HepG2 (cell line): Measurements from ENCODE around the gene TMEM121.

Experiments
- EP300 ChIP-seq, 3 experiments: sonication (generic) in 1 of 3; formaldehyde crosslinking in 1 of 3; IDR thresholded peaks; 2 replicates each; pipeline versions ENCODE4 v1.5.1 to v1.6.1; 2011 to 2020; ENCODE audit warnings: low read depth in 2 of 3, low read length in 2 of 3, borderline replicate concordance in 1 of 3, improper control_type of control experiment in 1 of 3, mild to moderate bottlenecking in 1 of 3, missing genetic modification reagents in 1 of 3, moderate library complexity in 1 of 3
- MAFF ChIP-seq: IDR thresholded peaks from 2 replicates; pipeline ENCODE4 v1.6.1; 2011; ENCODE audit warnings: low read depth, low read length, improper control_type of control experiment
- NR1H2 ChIP-seq: sonication (generic); formaldehyde crosslinking; IDR thresholded peaks from 2 replicates; pipeline ENCODE4 v1.8.1; 2022; ENCODE audit warnings: low read depth, missing genetic modification reagents, borderline replicate concordance
- POLR2A ChIP-seq, 2 experiments: IDR thresholded peaks; 2 replicates each; pipeline ENCODE4 v1.6.1; 2011; ENCODE audit warnings: low read depth in 2 of 2, low read length in 2 of 2, mild to moderate bottlenecking in 1 of 2, moderate library complexity in 1 of 2; ENCODE audit not compliant: insufficient read depth in 1 of 2
- ZFAT ChIP-seq: sonication (generic); formaldehyde crosslinking; conservative IDR thresholded peaks from 2 replicates; pipeline ENCODE4 v1.8.1; 2023; ENCODE audit warnings: missing genetic modification reagents, inconsistent platforms
- ZFP1 ChIP-seq: IDR thresholded peaks from 2 replicates; pipeline ENCODE4 v1.6.1; 2016
- ZNF253 ChIP-seq: sonication (generic); formaldehyde crosslinking; IDR thresholded peaks from 2 replicates; pipeline ENCODE4 v1.8.0; 2022; ENCODE audit warnings: mild to moderate bottlenecking, missing genetic modification reagents, borderline replicate concordance
- ZNF335 ChIP-seq: sonication (generic); formaldehyde crosslinking; IDR thresholded peaks from 2 replicates; pipeline ENCODE4 v1.4.0; 2020; ENCODE audit warnings: missing genetic modification reagents
- ZNF768 ChIP-seq: sonication (generic); formaldehyde crosslinking; IDR thresholded peaks from 2 replicates; pipeline ENCODE4 v1.4.0; 2020; ENCODE audit warnings: missing genetic modification reagents
- TF ChIP-seq, protein P1 (sequence below): sonication (generic); formaldehyde crosslinking; IDR thresholded peaks from 2 replicates; pipeline ENCODE4 v1.5.0; 2020; ENCODE audit warnings: mild to moderate bottlenecking, missing genetic modification reagents, moderate library complexity
- TF ChIP-seq, protein P2 (sequence below): IDR thresholded peaks from 2 replicates; pipeline ENCODE4 v1.6.1; 2012; ENCODE audit warnings: inconsistent platforms
- TF ChIP-seq, protein P3 (sequence below), 2 experiments: fragments of 450-650 bp in 1 of 2; sonication (generic) in 1 of 2; formaldehyde crosslinking; IDR thresholded peaks; 2 replicates each; pipeline versions ENCODE4 v1.5.0 to v1.8.0; 2020 to 2022; ENCODE audit warnings: mild to moderate bottlenecking in 1 of 2, missing genetic modification reagents in 1 of 2
- TF ChIP-seq, protein P4 (sequence below): IDR thresholded peaks from 2 replicates; pipeline ENCODE4 v1.6.1; 2016; ENCODE audit warnings: mild to moderate bottlenecking, missing biosample characterization, missing genetic modification reagents
- TF ChIP-seq, protein P5 (sequence below): sonication (generic); formaldehyde crosslinking; IDR thresholded peaks from 2 replicates; pipeline ENCODE4 v1.8.0; 2022; ENCODE audit warnings: mild to moderate bottlenecking, missing genetic modification reagents, moderate library complexity

DNA sequence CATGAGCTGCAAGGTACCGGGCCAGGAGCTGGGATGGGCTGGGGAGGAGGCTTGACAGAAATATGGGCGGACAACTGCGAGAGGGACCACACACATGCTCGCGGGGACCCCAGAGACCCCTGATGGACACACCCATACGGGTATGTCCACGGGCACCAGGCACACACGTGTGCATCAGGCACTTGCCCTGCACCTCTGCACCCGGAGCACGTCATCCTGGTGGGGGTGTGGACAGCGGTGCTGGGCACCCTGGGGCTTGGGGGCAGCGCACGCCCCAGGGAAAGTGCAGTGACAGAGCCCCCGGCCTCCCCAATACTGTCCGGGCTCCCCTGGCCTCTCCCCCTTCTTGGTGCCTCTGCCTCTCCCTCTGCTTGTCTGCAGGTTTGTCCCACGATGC is 41.4 kb upstream of the TMEM121 start:
- TF ChIP-seq ZFAT (CRISPR knock-in tag) (no peak), ZNF335 (no peak), POLR2A (IDR thresholded peaks at IDR 0.05; ENCODE audit: insufficient read depth in 1 of 2, low read depth in 2 of 2, low read length in 2 of 2) (no peak), ZNF253 (CRISPR knock-in tag) (no peak), EP300 (IDR thresholded peaks at IDR 0.05; ENCODE audit: low read depth in 2 of 2, low read length in 2 of 2) (no peak), EP300 (CRISPR knock-in tag; IDR thresholded peaks at IDR 0.05; ENCODE audit: borderline replicate concordance) (no peak), ZFP1 (CRISPR knock-in tag) (no peak), ZNF768 (no peak; the same call in 1 of the 2 replicates), NR1H2 (no peak), MAFF (no peak)
- TF ChIP-seq, protein P1, sequence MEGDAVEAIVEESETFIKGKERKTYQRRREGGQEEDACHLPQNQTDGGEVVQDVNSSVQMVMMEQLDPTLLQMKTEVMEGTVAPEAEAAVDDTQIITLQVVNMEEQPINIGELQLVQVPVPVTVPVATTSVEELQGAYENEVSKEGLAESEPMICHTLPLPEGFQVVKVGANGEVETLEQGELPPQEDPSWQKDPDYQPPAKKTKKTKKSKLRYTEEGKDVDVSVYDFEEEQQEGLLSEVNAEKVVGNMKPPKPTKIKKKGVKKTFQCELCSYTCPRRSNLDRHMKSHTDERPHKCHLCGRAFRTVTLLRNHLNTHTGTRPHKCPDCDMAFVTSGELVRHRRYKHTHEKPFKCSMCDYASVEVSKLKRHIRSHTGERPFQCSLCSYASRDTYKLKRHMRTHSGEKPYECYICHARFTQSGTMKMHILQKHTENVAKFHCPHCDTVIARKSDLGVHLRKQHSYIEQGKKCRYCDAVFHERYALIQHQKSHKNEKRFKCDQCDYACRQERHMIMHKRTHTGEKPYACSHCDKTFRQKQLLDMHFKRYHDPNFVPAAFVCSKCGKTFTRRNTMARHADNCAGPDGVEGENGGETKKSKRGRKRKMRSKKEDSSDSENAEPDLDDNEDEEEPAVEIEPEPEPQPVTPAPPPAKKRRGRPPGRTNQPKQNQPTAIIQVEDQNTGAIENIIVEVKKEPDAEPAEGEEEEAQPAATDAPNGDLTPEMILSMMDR (CRISPR knock-in tag): no peak
- TF ChIP-seq, protein P2, sequence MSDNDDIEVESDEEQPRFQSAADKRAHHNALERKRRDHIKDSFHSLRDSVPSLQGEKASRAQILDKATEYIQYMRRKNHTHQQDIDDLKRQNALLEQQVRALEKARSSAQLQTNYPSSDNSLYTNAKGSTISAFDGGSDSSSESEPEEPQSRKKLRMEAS: no peak; the same call in 1 of the 2 replicates
- TF ChIP-seq, protein P3, sequence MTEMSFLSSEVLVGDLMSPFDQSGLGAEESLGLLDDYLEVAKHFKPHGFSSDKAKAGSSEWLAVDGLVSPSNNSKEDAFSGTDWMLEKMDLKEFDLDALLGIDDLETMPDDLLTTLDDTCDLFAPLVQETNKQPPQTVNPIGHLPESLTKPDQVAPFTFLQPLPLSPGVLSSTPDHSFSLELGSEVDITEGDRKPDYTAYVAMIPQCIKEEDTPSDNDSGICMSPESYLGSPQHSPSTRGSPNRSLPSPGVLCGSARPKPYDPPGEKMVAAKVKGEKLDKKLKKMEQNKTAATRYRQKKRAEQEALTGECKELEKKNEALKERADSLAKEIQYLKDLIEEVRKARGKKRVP (CRISPR knock-in tag; IDR thresholded peaks at IDR 0.05): no peak
- TF ChIP-seq, protein P4, sequence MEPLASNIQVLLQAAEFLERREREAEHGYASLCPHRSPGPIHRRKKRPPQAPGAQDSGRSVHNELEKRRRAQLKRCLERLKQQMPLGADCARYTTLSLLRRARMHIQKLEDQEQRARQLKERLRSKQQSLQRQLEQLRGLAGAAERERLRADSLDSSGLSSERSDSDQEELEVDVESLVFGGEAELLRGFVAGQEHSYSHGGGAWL (CRISPR knock-in tag): no peak
- TF ChIP-seq, protein P5, sequence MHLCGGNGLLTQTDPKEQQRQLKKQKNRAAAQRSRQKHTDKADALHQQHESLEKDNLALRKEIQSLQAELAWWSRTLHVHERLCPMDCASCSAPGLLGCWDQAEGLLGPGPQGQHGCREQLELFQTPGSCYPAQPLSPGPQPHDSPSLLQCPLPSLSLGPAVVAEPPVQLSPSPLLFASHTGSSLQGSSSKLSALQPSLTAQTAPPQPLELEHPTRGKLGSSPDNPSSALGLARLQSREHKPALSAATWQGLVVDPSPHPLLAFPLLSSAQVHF (CRISPR knock-in tag): no peak
